CD4-positive, alpha-beta T cell treated with Interleukin-17A for 4 hours (primary cell): ENCODE measurements around the gene EIF1B.

Experiments
- DNase-seq: peaks from one replicate; pipeline ENCODE4 v3.0.0-alpha.2; 2020; ENCODE audit warnings: mixed read lengths

The EIF1B gene

DNA sequence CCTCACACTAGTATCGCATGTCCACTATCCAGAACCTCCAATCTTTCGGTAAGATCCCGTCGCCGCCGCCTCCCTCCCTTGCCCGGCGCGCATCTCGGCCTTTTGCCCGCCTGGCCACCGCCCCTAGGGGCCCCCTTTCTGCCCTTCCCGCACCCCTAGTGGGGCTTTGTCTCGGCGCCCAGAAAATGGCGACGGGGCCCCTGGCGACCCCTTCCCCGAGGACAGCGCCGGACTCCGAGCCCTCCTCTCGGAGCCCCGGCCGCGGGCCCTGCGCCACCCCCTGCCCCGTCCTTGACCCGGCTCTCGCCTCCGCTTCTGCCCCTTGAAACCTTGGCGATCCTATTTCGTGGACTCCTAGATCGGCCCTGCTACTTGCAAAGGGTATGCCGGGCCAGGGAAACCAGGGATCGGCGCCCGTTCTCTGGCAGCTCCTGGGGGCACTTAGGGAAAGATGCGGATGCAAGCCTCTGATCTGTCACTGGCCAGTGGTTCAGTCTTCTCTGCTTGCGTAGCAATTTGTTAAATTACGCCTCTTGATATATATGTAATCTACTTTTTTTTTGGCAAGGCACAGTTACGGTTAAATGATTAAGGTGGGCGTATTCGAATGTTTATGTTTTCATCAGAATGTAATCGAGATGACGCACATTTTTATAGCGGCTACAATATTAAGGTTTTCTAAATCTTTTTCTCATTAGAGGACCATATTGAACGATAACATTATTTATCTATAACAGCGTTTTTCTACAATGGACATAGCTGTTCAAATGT, 603 bp downstream of the EIF1B start:
- no peak for DNase-seq

DNA sequence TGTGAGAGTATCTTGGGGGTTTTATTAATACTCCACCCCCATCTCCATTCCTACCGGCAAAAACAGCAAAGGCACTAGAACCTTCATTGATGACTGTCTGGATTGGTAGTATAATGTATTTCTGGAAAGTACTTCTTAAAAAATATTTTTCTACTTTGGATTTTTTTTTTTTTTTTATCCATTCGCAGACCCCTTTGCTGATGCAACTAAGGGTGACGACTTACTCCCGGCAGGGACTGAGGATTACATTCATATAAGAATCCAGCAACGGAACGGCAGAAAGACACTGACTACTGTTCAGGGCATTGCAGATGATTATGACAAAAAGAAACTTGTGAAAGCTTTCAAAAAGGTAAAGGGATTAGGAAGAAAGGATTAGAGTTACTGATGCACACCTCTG, 1.2 kb downstream of the EIF1B start:
- DNase-seq = no peak

DNA sequence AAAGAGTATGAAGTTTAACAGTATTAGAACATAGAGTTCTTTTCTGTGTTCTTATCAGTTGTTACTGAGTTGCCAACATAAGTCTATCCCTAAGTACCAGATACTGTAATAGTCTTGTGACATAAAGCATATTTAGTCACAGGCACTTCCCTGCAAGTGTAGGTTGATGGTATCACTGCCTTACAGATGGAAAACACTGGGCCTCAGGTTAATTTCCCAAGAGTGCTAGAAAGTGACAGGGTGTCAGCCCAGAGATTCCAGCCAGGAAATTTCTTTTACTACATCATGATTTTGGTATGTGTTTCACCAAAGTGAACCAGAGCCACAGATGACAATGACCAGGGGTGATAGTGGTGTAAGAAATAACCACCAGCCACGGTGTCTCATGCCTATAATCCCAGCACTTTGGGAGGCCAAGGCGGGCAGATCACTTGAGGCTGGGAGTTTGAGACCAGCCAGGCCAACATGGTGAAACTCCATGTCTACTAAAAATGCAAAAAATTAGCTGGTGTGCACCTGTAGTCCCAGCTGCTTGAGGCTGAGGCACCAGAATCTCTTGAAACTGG, 3.2 kb downstream of the EIF1B start:
- no peak for DNase-seq

DNA sequence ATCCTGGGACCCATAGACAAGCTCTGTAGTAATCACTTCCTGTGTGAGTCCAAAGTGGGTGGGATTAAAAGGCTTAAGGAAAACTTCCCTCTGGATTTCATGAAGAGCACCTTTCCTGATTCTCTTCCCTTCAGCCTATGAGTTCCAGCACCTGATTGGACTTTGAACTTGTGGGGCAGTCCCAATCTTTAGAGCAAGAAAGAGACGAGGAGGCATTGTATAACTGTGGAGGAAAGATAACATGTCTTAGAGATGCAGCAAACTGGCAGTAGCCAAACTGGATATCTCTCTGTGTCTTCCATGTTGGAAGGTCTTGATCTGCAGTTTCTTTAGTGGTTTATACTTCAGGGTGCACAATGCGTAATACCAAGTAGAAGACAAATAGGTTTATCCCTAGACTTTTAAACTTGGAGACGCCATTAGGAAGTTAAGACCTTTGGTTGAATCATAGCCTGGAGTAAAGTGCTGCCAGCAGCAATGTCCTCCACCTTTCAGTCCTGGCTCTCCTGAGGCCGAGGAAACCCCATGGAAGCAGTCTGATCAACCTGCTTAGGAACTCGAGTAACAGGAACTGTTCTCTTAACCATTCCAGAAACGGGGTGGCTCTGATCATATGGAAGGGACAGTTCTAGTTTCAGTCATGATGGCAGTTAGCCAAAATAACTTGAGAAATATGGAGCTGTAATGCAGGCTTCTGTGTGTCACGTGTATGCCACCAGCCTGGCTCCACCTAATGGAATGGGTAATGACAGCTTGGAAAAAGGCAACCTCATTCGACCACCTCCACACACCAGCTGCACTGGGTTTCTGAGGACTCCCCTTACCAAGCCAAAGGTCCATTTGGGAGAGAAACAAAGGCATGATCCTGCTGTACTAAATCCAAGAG, 4.7 kb downstream of the EIF1B start:
- no peak for DNase-seq

DNA sequence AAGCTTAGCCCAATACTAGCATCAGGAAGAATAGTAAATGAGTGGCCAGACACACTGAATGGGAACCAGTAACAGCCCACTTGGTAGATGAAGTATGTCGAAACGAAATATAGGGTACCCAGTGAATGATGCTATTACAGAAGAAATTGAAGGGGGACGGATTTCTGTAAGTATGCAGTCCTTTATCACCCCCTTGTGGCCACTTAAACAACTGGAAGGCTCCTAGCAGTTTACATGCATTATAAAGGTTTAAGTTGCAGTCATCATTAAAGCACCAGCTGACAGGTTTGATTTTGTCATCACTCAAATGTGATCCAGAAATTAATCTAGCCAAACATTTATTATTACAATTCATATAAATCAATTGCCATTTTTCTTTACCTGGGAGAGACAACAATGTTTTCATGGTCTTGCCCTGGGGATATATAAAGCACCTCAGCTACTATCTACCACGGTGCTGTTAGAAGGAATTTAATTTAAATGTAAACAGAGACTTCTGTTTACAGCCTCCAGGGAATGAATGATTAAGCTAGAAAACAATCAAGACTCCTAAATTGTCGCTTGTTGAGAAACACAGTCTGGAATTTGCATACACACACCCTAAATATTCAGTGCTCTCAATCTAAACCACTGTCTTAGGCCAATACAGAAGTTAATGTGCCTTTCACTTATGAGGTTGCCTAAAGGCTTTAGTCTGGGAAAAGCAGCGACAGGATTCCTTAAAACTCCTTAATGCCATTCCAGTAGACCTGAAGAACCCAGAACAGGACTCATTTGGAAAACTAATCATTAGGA, 7.8 kb downstream of the EIF1B start:
- DNase-seq = peak; percentile 57

DNA sequence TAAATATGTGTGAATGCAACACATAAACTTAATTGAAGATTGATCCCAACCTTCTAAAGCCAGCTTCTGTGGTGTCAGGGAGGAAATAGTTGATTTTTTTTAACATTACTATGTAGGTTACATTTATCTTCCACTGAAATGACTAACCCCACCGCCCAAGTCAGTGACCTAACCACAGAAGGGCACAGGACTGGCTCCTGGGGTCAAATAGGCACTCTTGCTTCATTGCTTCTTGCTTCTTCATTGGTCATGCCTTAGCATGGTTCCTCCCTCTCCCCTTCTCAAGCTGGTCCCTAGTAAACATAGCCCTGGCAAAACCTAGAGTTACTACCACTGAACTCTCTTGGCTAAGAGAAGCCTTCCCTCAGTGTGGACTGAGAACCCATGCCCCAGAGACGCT, 12.3 kb downstream of the EIF1B start:
- DNase-seq = no peak

DNA sequence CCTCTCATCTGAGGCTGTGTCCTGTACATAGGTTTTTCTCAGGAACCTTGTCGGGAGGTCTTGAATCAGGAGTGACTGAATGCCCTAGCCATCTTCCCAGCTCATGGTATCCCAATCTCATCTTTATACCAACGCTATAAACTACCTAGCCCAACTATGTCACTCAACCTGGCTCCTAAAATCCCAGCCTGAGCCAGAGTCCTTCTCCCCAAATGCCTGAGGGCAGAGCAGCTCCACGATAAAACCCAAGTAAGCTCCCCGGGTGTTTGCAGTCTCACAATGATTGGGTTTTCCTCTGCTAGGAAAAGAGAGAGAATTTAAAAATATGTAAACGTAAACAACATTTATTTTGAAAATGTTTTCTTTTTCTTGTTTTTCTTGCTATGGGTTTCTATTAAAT, 14.4 kb downstream of the EIF1B start:
- DNase-seq = no peak

DNA sequence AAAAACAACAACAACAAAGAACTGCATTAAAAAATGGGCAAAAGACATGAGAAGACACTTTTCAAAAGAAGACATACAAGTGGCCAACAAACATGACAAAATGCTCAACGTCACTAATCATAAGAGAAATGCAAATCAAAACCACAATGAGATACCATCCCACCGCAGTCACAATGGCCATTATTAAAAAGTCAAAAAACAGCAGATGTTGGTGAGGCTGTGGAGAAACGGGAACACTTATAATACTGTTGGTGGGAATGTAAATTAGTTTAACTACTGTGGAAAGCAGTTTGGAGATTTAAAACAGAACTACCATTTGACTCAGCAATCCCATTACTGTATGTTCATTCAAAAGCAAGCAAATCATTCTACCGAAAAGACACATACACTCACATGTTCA, 15.1 kb downstream of the EIF1B start:
- no peak for DNase-seq

DNA sequence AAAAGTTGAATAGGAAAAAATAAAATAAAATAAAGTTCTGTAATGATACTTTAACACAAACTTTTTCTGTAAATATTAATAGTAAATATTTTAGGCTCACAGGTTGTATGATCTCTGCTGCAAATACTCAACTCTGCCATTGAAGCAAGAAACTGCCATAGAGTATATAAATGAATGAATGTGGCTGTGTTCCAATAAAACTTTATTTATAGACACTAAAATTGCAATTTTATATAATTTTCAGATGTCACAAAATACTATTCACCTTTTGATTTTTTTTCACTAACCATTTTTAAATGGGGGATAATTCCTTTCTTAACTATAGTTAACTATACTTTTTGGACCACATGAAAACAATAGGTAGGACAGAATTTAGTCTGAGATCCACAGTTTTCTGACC, 16.0 kb downstream of the EIF1B start:
- no peak for DNase-seq

DNA sequence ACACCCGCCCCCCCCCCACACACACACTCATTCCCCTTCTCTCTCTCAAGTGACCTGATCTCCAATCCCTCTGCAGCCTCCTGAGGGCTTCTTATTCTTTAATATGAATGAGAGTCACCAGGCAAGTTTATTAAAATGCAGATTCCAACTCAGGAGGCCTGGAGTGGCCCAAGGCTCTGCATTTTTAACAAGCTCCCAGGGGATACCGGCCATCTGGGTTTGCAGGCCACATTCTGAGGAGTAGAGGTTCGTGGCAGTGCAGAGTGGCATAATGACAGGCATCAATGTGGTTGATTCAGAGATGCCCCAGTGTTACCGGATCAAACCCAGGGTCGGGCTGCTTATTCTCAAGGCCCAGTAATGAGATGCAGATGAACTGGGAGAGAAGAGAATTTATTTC, 18.9 kb downstream of the EIF1B start:
- no peak for DNase-seq

DNA sequence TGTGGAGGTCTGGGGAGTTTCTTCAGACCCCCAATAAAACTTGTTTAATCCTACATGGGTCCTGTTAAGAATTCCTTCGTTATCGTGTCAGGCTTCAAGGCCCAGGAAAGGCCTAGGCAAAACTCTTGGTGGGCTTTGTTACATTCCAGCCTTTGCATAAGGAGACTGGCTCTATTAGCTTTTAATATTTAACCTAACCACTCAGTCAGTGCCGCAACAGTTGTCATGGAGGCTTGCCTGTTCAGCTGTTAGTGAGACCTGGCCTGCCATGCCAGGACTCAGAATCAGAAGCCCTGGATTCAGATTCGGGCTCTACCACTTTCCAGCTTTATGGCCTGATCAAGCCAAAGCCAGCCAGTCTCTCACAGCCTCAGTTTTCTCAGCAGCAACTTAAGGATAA, 19.6 kb downstream of the EIF1B start:
- no peak for DNase-seq

DNA sequence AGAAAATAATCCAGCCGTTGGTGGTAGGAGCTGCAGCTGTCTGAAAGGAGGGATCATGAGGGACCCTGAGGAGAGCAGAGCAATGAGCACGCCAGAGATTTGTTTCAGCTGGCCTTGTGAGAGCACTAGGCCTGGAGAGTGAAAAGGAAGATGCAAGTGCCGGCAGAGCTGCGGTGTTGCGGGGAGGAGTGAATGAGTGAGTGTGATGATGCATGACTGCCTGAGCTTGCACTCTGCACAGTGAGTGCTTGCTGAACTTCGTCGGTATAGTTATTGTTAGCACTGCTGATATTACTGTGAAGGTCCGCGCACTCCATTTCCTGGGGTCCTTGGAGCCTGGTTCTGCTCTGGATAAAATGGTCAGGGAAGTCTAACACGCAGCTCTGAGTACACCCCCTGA, 23.2 kb downstream of the EIF1B start:
- DNase-seq = no peak

DNA sequence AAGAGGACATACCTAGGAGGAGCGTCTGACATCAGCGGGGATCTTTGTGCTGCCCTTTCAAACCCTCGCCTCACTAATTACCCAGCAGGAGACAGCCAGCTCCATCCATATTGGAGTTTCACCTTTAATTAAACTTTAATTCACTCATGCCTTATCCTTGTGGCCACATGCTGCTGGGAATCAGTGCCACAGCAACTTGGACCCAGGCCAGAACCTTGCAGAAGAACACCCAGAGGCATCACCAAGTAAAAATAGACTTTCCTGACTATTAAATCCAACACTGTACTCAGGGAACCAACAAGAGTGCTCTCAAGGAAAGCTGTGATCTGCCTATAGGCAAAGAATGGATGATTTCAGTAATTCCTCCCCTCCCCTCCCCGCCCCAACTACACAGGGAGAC, 23.9 kb downstream of the EIF1B start:
- DNase-seq = no peak

DNA sequence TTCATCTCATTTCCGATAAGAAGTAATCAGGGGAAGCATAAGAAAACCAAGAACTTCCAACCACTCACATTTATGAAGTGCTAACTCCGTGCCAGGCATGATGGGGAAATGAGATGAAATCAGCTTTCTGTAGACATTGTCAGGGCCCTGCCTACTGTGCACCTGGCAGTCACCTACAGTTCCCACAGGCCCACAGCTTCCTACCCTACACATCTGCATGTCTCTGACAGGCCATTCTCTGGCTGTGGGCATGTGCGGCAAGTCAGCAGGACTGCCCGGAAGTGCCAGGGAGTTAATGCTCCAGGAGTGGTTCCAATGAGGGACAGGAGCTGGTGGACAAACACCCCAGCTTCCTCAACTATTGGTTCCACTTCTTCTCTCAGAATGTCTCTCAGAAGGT, 24.3 kb downstream of the EIF1B start:
- no peak for DNase-seq

DNA sequence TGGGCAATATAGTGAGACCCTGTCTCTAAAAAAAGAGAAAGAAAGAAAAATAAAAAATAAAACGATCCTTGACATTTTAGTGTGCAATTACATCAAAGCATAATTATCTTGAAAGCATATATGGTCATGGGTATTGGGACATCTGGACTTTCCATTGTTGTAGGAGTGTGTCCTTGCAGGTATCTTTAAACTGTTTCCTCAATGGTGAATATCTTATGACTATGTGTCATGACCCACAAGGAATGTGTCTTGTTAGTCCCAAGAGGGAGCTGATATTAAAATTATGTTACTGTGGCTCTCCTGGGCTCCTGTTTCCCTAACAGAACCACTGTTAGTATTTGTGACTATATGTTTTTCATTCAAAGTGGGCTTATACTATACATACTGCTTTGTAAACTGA, 26.6 kb downstream of the EIF1B start:
- DNase-seq = no peak

DNA sequence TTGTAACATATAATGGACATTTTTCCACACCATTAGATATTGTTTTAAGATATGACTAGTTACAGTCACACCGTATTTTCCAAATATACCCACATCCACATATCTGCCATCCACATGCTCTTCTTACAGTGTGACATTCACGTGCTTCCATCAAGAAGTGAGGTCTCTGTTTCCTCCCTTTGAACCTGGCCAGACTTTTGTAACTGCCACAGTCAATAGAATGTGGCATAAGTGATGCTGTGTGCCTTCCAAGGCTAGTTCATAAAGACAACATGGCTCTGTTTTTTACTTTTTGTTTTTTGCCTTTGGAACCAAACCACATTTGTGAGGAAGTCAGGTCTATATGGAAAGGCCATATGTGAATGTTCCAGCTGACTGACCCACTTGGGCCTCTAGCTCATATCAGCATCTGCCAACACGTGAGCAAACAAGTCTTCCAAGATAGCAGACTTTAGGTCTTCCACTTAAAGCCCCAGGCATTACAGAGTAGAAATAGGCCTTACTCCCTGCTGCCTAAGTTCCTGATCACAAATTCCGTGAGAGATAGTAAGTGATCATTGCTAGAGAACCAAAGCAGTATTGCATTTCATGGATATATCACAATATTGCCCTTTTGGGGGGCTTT, 27.1 kb downstream of the EIF1B start:
- DNase-seq = no peak

DNA sequence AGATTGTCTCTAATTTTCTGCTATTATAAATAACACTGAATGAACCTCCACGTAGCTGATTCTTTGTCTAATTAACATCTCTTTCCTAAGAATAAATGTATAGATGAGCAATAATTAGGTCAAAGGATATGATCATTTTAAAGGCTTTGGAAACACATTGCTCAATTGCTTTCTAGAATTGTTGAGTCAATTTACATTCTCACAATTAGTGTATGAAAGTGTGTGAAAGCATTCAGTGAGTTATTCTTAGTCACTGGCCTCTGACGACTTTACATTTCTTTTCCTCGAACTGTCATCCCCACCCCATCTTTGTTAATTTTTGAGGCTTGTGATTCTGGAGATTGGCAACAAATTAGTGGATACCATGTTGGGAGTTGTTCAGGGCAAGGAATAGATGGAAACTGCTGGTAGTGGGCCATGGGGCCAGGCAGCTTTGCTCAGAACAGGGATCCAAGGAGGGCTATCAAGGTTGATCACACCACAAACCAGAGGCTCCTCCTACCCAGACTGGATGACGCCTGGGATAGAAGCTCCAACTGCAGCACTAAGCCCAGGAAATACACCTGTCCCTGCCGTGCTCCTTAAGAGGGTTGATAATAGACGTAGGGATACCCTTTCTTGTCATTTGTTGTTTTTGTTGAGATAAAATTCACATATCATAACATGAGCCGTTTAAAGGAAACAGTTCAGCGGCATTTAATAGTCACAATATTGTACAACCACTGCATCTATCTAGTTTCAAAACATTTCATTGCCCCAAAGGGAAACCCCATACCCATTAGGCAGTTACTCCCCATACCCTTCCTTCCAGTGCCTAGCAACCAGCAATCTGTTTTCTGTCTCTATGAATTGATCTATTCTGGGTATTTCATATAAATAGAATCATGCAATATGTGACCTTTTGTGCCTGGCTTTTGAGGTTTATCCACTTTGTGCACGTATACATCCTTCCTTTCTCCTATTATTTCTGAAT, 27.9 kb downstream of the EIF1B start:
- DNase-seq = no peak

DNA sequence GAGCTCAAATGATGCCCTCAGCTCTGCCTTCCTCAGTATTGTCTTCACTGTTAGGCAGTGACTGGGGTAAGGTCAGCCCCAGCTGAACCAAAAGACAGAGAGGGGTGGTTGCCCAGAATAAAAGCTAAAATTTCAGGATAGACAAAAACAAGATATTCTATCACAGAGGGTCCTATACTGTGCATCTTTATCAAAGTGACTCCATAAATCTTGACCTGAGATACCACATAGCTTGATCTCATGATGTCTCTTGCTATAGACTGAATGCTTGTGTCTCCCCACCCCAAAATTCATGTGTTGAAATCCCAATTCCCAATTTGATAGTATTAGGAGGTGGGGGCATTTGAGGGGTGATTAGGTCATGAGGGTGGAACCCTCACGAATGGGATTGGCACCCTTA, 30.4 kb downstream of the EIF1B start:
- no peak for DNase-seq

DNA sequence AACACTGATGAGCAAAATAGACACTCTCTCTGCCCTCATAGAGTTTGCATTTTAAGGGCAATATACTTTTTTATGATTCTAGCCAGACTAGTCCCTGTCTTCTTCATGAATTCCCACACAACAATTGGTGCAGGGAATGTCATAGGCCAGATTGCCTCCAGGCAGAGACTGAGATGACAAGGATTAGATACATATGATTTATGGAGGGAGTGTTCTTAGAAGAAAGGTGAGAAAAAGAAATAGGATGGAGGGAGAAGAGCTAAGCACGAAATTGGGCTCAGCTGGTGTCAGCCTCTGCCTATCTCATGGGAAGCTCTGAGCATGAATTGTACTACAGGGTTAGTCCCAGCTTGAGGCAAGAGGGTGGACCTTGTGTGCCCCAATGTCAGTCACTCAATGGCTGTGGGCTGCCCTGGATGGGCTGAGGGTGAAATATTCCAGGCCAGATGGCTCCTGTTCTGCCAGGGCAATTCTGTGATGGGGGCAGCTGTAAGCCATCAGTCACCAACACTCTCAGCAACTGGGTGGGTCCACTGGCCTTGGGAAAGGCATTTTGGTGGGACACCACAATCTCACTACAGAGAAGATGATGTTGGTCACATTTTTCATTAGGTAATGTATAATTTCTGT, 31.1 kb downstream of the EIF1B start:
- DNase-seq = no peak

DNA sequence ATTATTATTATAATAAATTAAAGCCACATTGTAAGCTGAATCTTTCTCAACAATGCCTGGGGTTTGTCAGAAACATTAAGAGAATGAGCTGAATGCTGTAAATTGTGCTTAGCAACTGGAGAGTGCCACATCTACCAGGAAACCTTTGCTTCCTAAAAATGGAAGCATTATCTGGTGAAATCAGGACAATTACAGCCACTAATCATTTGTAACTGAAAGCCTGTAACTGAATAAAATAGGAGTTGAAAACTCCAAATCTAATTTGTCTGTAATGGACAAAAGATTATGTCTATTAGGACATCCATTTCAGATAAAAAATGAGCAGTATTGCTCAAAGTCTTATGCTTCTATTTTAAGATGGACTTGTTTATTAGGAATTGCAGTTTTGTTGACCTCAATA, 32.2 kb downstream of the EIF1B start:
- no peak for DNase-seq

DNA sequence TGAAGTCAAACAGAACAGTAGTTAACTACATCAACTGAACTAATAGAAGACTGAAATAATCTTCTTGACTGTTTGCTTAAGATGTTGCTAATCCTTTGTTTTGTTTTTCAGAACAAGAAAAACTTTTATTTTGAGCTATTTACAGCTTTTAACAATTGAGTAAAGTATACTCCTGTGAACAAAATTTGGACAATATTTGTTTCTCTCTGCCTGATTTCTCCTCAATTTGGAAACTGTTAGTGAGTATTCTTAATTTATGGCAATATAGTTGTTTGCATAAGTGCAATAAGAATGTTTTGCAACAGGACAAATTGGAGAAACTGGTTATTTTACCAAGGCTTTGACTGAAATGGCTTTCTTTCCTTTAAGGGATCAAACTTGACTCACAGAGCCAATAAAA, 41.0 kb downstream of the EIF1B start:
- no peak for DNase-seq
